Measurements from ENCODE around the gene TOR1A. TPM values are rescaled to one million over a fixed set of nuclear protein-coding genes. Genes with fewer than 3 reads are reported as not detected.
"Not testable (repeated sequence)": the region's sequence is repeated elsewhere in the genome, so short reads cannot be mapped to it uniquely, and the experiment has no call there.

Gene TOR1A
- total RNA-seq, 1 donor from 2014 or later = 45.3 TPM

- Mint-ChIP-seq H3K4me3 (ENCODE audit: unreplicated experiment) (no peak overlapping the region), H3K27me3 (ENCODE audit: low read depth) (peaks cover 3% of the 10 kb centered on the region), H3K36me3 (ENCODE audit: low read depth) (no peaks in the 10 kb centered on the region), H3K9me3 (ENCODE audit: low read depth) (no peaks in the 10 kb centered on the region), H3K4me1 (ENCODE audit: low read depth) (peaks cover 18% of the 10 kb centered on the region), H3K27ac (ENCODE audit: unreplicated experiment) (no peak overlapping the region)
- DNase-seq (ENCODE audit: low spot score) = no peak
- TF ChIP-seq CTCF (IDR thresholded peaks at IDR 0.05) = no peak
Measured at GRCh38 chr9:129779560-129780190, 44.3 kb downstream of the TOR1A start.

- no peak overlapping the region for H3K27ac Mint-ChIP-seq (ENCODE audit: unreplicated experiment)
- peaks cover 14% of the 10 kb centered on the region for H3K4me1 Mint-ChIP-seq (ENCODE audit: low read depth)
- H3K4me3 Mint-ChIP-seq (ENCODE audit: unreplicated experiment) = no peak overlapping the region
- no peaks in the 10 kb centered on the region for H3K36me3 Mint-ChIP-seq (ENCODE audit: low read depth)
- no peak for DNase-seq (ENCODE audit: low spot score)
- TF ChIP-seq CTCF (IDR thresholded peaks at IDR 0.05) = no peak
- H3K9me3 Mint-ChIP-seq (ENCODE audit: low read depth) = no peaks in the 10 kb centered on the region
- H3K27me3 Mint-ChIP-seq (ENCODE audit: low read depth) = peaks cover 3% of the 10 kb centered on the region
Measured at GRCh38 chr9:129778469-129778868, 45.5 kb downstream of the TOR1A start.

- TF ChIP-seq CTCF (IDR thresholded peaks at IDR 0.05) = no peak
- Mint-ChIP-seq H3K9me3 (ENCODE audit: low read depth) (no peaks in the 10 kb centered on the region), H3K27ac (ENCODE audit: unreplicated experiment) (no peak overlapping the region), H3K4me3 (ENCODE audit: unreplicated experiment) (no peak overlapping the region), H3K4me1 (ENCODE audit: low read depth) (peaks cover 14% of the 10 kb centered on the region), H3K27me3 (ENCODE audit: low read depth) (peaks cover 3% of the 10 kb centered on the region), H3K36me3 (ENCODE audit: low read depth) (no peaks in the 10 kb centered on the region)
- DNase-seq (ENCODE audit: low spot score) = no peak
Measured at GRCh38 chr9:129777769-129778130, 46.2 kb downstream of the TOR1A start.

- DNase-seq (ENCODE audit: low spot score) = peak; percentile 97
- H3K27me3 Mint-ChIP-seq (ENCODE audit: low read depth) = peaks cover 3% of the 10 kb centered on the region
- H3K36me3 Mint-ChIP-seq (ENCODE audit: low read depth) = no peaks in the 10 kb centered on the region
- peak overlapping the region; percentile 92 for H3K27ac Mint-ChIP-seq (ENCODE audit: unreplicated experiment)
- no peak for TF ChIP-seq CTCF (IDR thresholded peaks at IDR 0.05)
- peak overlapping the region; percentile 49 for H3K4me3 Mint-ChIP-seq (ENCODE audit: unreplicated experiment)
- H3K9me3 Mint-ChIP-seq (ENCODE audit: low read depth) = no peaks in the 10 kb centered on the region
- peaks cover 14% of the 10 kb centered on the region for H3K4me1 Mint-ChIP-seq (ENCODE audit: low read depth)
Measured at GRCh38 chr9:129776938-129777768, 46.8 kb downstream of the TOR1A start.

GRCh38 chr9:129776566-129776937, 47.4 kb downstream of the TOR1A start:
- TF ChIP-seq CTCF (IDR thresholded peaks at IDR 0.05) = no peak
- peak overlapping the region; percentile 92 for H3K27ac Mint-ChIP-seq (ENCODE audit: unreplicated experiment)
- H3K27me3 Mint-ChIP-seq (ENCODE audit: low read depth) = peaks cover 3% of the 10 kb centered on the region
- H3K36me3 Mint-ChIP-seq (ENCODE audit: low read depth) = no peaks in the 10 kb centered on the region
- H3K4me1 Mint-ChIP-seq (ENCODE audit: low read depth) = peaks cover 14% of the 10 kb centered on the region
- H3K4me3 Mint-ChIP-seq (ENCODE audit: unreplicated experiment) = peak overlapping the region; percentile 49
- no peak for DNase-seq (ENCODE audit: low spot score)
- no peaks in the 10 kb centered on the region for H3K9me3 Mint-ChIP-seq (ENCODE audit: low read depth)

- not testable (repeated sequence) for H3K36me3 Mint-ChIP-seq (ENCODE audit: low read depth); H3K27me3 Mint-ChIP-seq (ENCODE audit: low read depth)
Measured at GRCh38 chr9:129776096-129776495, 47.8 kb downstream of the TOR1A start.

More at GRCh38 chr9:129776096-129776495, 47.8 kb downstream of the TOR1A start:
- H3K9me3 Mint-ChIP-seq (ENCODE audit: low read depth); H3K27ac Mint-ChIP-seq (ENCODE audit: unreplicated experiment); DNase-seq (ENCODE audit: low spot score); H3K4me3 Mint-ChIP-seq (ENCODE audit: unreplicated experiment): not testable (repeated sequence)
- H3K4me1 Mint-ChIP-seq (ENCODE audit: low read depth) = peaks cover 14% of the 10 kb centered on the region
